Mucosa of gallbladder (tissue), 1 donor: Measurements from ENCODE around the gene MTX1. TPM values are rescaled to one million over a fixed set of nuclear protein-coding genes. Genes with fewer than 3 reads are reported as not detected.
"Not testable (repeated sequence)": the region's sequence is repeated elsewhere in the genome, so short reads cannot be mapped to it uniquely, and the experiment has no call there.

Experiments used
- DNase-seq: peaks from one replicate; pipeline ENCODE4 v3.0.0-alpha.2; 2020; ENCODE audit warnings: low spot score
- total RNA-seq: library from RNA; stranded (reverse); gene quantifications from one replicate; pipeline ENCODE4 v1.2.1, GENCODE V29; 2021
- donor health status: DM: no; HTN: no; CAD: no.

Gene MTX1
- total RNA-seq, 1 donor from 2014 or later: 31.3 TPM

GRCh38 chr1:155235375-155235774 lies 26.9 kb downstream of the MTX1 start:
- DNase-seq: not testable (repeated sequence)

GRCh38 chr1:155236451-155236850 lies 28.0 kb downstream of the MTX1 start:
- DNase-seq: no peak

GRCh38 chr1:155241069-155241679 lies 32.7 kb downstream of the MTX1 start:
- peak; percentile 84 for DNase-seq

GRCh38 chr1:155241841-155242264 lies 33.4 kb downstream of the MTX1 start:
- no peak for DNase-seq

- DNase-seq: no peak
These were observed 34.4 kb downstream of the MTX1 start for GRCh38 chr1:155242805-155243358.

- DNase-seq: peak; percentile 98
These were observed 36.1 kb downstream of the MTX1 start for GRCh38 chr1:155244368-155245162.

GRCh38 chr1:155245163-155245524 lies 36.6 kb downstream of the MTX1 start:
- no peak for DNase-seq

- not testable (repeated sequence) for DNase-seq
These were observed 38.3 kb downstream of the MTX1 start for GRCh38 chr1:155246796-155247195.

- DNase-seq: no peak
These were observed 39.4 kb downstream of the MTX1 start for GRCh38 chr1:155247667-155248553.

GRCh38 chr1:155250246-155250632 lies 41.7 kb downstream of the MTX1 start:
- DNase-seq: no peak

- peak; percentile 92 for DNase-seq
These were observed 42.3 kb downstream of the MTX1 start for GRCh38 chr1:155250633-155251449.

- no peak for DNase-seq
These were observed 43.1 kb downstream of the MTX1 start for GRCh38 chr1:155251566-155251965.

- no peak for DNase-seq
These were observed 44.7 kb downstream of the MTX1 start for GRCh38 chr1:155253208-155253607.

- no peak for DNase-seq
These were observed 45.3 kb downstream of the MTX1 start for GRCh38 chr1:155253797-155254196.

- DNase-seq: no peak
These were observed 45.8 kb downstream of the MTX1 start for GRCh38 chr1:155254228-155254713.

GRCh38 chr1:155254714-155255242 lies 46.3 kb downstream of the MTX1 start:
- DNase-seq: no peak

- peak; percentile 87 for DNase-seq
These were observed 46.9 kb downstream of the MTX1 start, which contains the start of gene ENTREP3 for GRCh38 chr1:155255243-155256007. ENTREP3 (minus strand) TSS chr1:155255483; CDS start chr1:155254877, 606 bp downstream.

GRCh38 chr1:155256058-155256852 lies 47.8 kb downstream of the MTX1 start:
- DNase-seq: no peak

- DNase-seq: no peak
These were observed 51.8 kb downstream of the MTX1 start for GRCh38 chr1:155260276-155260675.
